HG03520 (cell line): ENCODE results near the gene GDF2.

Experiments used
- ATAC-seq: cut with Tn5 transposase; IDR thresholded peaks from one replicate; pipeline ENCODE4 v1.9.1; 2021; ENCODE audit warnings: mild to moderate bottlenecking, moderate library complexity; ENCODE audit not compliant: unreplicated experiment

Gene GDF2

GRCh38 chr10:47290338-47290737, 31.9 kb upstream of the GDF2 start:
- no peak for ATAC-seq

DNA sequence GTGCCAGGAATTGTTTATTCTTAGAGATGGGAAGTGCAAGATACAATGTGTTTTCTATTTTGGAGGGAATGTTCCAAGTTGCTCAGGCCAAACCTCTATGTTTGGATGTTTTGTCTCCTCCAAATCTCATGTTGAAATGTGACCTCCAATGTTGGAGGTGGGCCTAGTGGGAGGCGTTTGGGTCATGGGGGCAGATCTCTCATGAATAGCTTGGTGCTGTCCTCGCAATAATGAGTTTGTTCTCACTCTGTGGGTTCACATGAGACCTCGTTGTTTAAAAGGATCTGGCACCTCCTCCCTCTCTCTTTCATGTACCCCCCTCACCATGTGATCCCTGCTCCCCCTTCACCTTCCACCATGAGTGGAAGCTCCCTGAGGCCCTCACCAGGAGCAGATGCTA, 30.6 kb upstream of the GDF2 start:
- no peak for ATAC-seq

GRCh38 chr10:47294057-47294456, 28.2 kb upstream of the GDF2 start:
- no peak for ATAC-seq

DNA sequence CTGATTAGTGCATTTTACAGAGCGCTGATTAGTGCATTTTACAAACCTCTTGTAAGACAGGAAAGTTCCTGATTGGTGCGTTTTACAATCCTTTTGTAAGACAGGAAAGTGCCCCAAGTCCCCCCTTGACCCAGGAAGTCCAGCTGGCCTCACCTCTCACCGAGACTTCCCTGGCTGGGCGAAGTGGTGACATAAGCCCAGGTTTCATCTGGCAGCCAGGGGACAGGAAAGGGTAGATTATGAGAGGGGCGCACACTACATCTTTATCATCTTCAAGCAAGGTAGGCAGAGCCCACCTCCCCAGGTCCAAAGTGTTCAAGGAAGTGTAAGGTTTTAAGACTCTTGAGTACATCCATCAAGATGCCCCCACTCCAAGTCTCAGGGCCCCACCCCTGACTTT, 27.8 kb upstream of the GDF2 start:
- no peak for ATAC-seq

DNA sequence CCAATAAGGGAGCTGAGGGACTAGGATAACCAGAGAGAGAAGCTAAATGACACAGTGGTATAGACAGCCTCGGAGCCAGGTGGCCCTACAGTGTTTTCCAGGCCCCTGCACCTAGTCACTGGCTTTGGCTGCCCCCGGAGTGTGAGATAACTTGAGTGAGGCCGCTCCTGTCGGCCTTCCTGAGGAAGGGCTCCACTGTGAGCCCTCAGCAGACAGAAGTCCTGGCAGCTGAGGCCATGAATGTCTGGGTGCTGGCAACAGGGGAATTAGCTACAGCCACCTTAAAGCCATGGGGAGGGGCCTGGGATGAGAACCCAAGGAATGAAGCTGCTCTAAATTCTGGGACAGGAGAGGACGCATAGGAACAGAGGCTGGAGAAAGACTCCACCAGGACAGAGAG, 26.8 kb upstream of the GDF2 start:
- no peak for ATAC-seq

DNA sequence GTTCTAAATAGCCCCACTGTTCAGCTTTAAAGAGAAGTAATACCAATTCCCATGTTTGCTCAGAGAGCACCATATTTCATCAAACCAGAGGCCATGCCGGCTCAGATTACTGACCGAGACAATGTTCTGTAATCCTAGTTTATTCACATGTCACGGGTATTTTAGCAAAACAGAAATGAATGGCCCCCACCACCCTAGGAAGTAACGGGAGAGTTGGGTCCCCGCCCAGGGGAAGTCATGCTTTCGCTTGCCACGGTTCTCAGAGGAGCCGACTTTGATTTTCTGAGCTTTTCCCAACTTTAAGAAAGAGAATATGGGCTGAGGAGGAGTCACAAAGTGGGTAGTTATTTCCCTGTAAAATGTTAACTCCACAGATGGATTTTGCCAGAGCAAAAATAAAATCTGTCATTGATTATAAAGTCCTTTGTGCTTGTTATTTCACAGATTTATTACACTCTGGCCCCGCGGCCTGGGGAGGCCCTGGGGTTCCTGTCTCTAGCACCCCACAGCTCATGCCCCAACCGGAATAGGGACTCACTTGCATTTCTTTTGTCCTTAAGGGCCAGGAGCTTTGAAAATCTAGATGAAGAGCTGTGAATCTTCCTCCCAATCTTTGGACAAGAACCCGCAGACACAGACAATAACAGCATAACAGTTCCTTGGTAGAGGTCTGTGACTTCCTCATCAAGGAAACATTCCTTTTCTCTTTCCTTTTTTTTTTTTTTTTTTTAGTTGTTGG, 25.9 kb upstream of the GDF2 start:
- no peak for ATAC-seq

GRCh38 chr10:47296941-47297340, 25.3 kb upstream of the GDF2 start:
- no peak for ATAC-seq

- ATAC-seq = no peak
Measured at GRCh38 chr10:47297866-47298540, 24.3 kb upstream of the GDF2 start.

DNA sequence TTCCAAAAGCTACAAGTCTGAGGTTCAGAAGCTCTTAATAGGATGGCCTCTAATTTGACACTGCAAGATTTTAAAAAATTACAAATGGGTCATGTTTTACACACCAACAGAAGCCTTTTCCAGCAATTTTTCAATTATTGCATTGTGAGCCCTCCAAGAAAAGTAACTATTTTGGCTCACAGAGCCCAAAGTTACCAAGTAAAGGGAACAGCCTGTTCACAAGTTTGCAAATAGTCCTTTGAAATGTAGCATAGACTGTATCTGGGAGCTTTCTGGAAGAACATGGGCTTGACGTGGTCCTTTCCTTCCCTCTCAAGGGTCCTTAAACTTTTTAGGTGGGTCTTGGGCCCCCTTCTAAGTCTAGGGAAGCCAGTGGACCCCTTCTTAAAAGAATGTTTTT, 23.5 kb upstream of the GDF2 start:
- ATAC-seq = no peak

DNA sequence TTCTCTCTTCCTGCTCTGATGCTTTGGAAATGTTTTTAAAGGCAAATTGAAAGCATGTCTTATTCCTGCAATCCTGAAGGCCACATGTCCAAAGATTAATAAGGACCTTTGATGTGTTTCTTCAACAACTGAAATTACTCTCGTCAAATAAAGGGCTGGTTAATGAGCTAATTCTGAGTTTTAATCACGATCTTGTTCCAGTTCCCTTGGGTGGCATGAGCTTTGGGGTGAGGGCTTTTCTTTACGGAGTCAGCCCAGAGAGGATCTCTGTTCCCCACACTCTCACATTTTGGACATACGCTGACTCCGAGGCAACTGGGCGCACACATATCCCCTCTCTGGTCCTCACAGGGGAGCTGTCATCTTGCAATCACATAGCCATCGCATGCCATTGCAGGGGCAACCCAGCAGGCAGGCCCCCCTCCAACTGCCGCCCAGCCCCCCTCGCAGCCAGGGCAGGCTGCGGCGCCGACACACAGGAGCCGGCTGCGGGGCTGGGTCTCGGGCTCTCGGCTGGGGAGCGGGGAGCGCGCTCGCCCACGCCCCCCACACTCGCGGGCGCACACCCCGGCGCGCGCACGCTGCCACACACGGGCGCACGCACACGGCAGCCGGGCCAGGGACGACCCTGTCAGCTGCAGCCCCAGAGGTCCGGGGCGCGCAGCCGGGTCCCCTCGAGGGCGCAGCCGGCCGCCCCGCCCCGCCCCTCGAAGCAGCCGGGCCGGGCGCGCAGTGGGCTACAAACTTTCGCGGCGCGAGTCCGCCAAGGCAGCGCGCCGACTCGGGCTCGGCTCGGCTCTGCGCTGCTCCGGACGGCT, 22.4 kb upstream of the GDF2 start, which contains the start of gene GDF10:
Gene GDF10 (plus strand): TSS at position 587 of the 818 bp plus-strand sequence. CDS start 455 bp downstream, outside the sequence.
- ATAC-seq = no peak

GRCh38 chr10:47300429-47300931, 21.8 kb upstream of the GDF2 start:
- no peak for ATAC-seq

GRCh38 chr10:47301833-47302232, 20.4 kb upstream of the GDF2 start:
- ATAC-seq = no peak

- ATAC-seq = no peak
Measured at GRCh38 chr10:47303105-47303504, 19.1 kb upstream of the GDF2 start.

DNA sequence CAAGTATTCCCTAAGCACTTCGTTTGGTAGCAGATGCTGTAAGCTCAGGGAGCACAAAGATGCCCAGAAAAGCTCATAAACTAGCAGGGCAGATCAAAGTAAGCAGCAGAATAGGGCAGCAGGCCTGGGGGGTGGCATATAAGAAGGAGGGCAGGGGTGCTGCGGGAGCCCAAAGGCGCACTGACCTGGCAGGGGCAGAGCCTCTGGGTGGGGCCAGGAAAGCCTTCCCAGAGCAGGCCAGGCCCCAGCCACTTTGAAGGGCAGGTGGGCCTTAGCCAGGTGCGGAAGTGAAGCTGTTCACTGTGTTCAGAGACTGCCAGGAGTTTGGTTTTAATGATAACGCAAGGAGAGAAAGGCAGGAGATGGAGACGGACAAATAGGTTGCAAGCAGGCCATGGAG, 18.4 kb upstream of the GDF2 start:
- ATAC-seq = no peak

GRCh38 chr10:47305566-47305965, 16.7 kb upstream of the GDF2 start:
- no peak for ATAC-seq

GRCh38 chr10:47306387-47307210, 15.7 kb upstream of the GDF2 start:
- no peak for ATAC-seq

DNA sequence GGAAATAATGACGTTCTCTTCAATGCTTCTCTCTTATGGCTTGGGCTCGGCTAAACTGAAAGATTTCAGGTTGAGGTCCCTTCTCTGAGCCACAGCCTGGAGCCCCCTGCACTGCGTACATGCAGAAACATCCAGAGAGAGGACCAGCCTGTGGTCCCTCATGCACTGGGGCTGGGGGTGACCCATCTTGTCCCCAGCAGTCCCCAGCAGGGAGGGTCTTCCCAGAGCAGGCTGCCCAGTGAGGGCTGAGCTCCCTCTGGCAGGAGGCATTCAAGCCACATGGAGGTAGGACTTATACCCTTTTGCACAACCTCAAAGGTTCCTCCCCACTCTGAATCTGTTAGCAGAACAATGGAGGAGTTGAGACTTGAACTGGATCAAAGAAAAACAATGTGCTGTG, 14.9 kb upstream of the GDF2 start:
- no peak for ATAC-seq

- ATAC-seq = no peak
Measured at GRCh38 chr10:47308775-47309174, 13.5 kb upstream of the GDF2 start.

- ATAC-seq = no peak
Measured at GRCh38 chr10:47309408-47310089, 12.7 kb upstream of the GDF2 start.

- ATAC-seq = no peak
Measured at GRCh38 chr10:47310090-47310505, 12.2 kb upstream of the GDF2 start.
